HL-60 (cell line): ENCODE measurements around the gene SOX21.
"Not testable (repeated sequence)": the region's sequence is repeated elsewhere in the genome, so short reads cannot be mapped to it uniquely, and the experiment has no call there.

Experiments used
- TF ChIP-seq, protein P1 (sequence below): IDR thresholded peaks from one replicate; pipeline ENCODE4 v1.5.1; 2011; ENCODE audit warnings: low read length, control low read depth, inconsistent platforms; ENCODE audit not compliant: insufficient read depth
- TF ChIP-seq, protein P2 (sequence below): IDR thresholded peaks from 2 replicates; pipeline ENCODE4 v1.6.1; 2012; ENCODE audit warnings: low read depth; ENCODE audit not compliant: insufficient replicate concordance

DNA sequence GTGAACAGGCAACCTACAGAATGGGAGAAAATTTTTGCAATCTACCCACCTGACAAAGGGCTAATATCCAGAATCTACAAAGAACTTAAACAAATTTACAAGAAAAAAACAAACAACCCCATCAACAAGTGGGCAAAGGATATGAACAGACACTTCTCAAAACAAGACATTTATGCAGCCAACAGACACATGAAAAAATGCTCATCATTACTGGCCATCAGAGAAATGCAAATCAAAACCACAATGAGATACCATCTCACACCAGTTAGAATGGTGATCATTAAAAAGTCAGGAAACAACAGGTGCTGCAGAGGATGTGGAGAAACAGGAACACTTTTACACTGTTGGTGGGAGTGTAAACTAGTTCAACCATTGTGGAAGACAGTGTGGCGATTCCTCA lies 17.6 kb upstream of the SOX21 start:
- TF ChIP-seq, protein P1, sequence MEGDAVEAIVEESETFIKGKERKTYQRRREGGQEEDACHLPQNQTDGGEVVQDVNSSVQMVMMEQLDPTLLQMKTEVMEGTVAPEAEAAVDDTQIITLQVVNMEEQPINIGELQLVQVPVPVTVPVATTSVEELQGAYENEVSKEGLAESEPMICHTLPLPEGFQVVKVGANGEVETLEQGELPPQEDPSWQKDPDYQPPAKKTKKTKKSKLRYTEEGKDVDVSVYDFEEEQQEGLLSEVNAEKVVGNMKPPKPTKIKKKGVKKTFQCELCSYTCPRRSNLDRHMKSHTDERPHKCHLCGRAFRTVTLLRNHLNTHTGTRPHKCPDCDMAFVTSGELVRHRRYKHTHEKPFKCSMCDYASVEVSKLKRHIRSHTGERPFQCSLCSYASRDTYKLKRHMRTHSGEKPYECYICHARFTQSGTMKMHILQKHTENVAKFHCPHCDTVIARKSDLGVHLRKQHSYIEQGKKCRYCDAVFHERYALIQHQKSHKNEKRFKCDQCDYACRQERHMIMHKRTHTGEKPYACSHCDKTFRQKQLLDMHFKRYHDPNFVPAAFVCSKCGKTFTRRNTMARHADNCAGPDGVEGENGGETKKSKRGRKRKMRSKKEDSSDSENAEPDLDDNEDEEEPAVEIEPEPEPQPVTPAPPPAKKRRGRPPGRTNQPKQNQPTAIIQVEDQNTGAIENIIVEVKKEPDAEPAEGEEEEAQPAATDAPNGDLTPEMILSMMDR: not testable (repeated sequence)
- TF ChIP-seq, protein P2, sequence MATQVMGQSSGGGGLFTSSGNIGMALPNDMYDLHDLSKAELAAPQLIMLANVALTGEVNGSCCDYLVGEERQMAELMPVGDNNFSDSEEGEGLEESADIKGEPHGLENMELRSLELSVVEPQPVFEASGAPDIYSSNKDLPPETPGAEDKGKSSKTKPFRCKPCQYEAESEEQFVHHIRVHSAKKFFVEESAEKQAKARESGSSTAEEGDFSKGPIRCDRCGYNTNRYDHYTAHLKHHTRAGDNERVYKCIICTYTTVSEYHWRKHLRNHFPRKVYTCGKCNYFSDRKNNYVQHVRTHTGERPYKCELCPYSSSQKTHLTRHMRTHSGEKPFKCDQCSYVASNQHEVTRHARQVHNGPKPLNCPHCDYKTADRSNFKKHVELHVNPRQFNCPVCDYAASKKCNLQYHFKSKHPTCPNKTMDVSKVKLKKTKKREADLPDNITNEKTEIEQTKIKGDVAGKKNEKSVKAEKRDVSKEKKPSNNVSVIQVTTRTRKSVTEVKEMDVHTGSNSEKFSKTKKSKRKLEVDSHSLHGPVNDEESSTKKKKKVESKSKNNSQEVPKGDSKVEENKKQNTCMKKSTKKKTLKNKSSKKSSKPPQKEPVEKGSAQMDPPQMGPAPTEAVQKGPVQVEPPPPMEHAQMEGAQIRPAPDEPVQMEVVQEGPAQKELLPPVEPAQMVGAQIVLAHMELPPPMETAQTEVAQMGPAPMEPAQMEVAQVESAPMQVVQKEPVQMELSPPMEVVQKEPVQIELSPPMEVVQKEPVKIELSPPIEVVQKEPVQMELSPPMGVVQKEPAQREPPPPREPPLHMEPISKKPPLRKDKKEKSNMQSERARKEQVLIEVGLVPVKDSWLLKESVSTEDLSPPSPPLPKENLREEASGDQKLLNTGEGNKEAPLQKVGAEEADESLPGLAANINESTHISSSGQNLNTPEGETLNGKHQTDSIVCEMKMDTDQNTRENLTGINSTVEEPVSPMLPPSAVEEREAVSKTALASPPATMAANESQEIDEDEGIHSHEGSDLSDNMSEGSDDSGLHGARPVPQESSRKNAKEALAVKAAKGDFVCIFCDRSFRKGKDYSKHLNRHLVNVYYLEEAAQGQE: not testable (repeated sequence)
